ENCODE results near the gene RABL2B.
A peak's percentile ranks its signal among the peaks of the same experiment; 100 is the strongest.
"Not testable (repeated sequence)": the region's sequence is repeated elsewhere in the genome, so short reads cannot be mapped to it uniquely, and the experiment has no call there.

RABL2B gene

DNA sequence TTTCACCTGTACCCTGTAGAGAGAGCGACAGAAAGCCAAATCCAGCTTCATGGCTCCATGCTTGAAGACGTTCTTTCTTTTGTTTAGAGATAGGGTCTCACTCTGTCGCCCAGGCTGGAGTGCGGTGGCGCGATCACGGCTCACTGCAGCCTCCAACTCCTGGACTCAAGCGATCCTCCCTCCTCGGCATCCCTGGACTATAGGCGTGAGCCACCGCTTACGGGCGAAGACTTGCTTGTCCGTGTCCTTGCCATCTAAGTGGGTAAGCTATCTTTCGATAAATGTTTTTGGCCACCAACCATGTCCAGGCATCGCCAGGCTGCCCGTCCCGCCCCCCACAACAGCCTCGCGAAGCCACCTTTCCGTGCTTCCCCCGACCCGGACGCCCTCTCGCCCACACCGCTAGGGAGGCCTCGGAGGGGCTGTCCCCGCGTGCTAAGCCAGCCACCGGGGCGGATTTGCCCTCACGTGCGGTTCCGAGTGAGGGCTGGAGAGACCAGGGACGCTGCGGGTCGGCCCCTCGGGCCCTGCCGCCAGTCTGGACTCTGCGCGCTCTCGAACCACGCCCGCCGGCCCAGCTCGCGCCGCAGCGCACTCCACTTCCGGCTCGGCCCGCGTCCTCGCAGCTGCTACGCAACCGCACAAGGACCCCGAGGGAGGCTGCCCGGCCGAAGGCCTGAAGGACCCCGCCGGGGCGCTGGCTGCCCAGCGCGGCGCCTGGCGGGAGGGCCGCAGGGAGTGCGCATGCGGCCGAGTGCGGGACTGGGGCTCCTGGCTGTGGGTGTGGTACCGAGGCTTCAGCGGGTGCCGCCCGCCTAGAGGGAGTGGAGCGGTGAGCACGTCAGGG, at the start of gene RABL2B:
RABL2B (minus strand) TSS at position 604 of the 847 bp plus-strand sequence. CDS start 1,342 bp downstream, outside the sequence.
- H3K4me3 ChIP-seq, result peak within 1 kb of the TSS; percentile 58 to 71 (median 65)
- H3K27ac ChIP-seq, result peak within 1 kb of the TSS in 10 of 11 experiments; percentile 20 to 68 (median 42); a peak in 14 of 22 replicates
- not testable (repeated sequence) for H3K9me3 ChIP-seq (replicated peaks in 1 of 11); H3K36me3 ChIP-seq; H4K20me1 ChIP-seq; H3K27me3 ChIP-seq
- H3K9ac ChIP-seq, result peak within 1 kb of the TSS; percentile 63 to 78 (median 69); a peak in 21 of 22 replicates
- peak within 1 kb of the TSS; percentile 54 to 80 (median 64); a peak in 21 of 22 replicates for H3K4me2 ChIP-seq
- peaks cover 0 to 10% (median 2%) of the 10 kb centered on the region in 10 experiments; a peak in 6 of 20 replicates for H3K4me1 ChIP-seq

DNA sequence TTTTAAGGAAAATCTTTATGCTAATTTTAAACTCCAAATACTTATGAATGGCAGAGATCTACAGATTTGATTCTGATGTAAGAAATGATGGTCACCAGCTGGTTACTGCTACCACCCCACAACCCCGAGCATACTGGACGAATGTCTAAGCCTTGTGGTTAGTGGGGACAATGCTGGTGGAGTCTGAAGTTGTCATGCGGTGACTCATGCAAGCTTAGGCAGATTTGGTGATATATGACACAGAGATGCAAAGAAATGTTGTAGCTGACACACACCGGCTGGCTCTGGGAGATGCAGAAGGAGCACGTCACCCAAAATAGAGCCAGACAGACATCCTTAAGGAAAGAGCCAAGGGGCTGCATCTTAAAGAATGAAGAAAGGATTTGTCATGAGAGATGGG, 3.5 kb upstream of the RABL2B start:
- H4K20me1 ChIP-seq; H3K4me2 ChIP-seq; H3K27ac ChIP-seq; H3K4me3 ChIP-seq; H3K9ac ChIP-seq; H3K27me3 ChIP-seq; H3K9me3 ChIP-seq (replicated peaks in 1 of 11); H3K36me3 ChIP-seq: not testable (repeated sequence)
- H3K4me1 ChIP-seq, result peaks cover 0 to 10% (median 2%) of the 10 kb centered on the region in 10 experiments; a peak in 6 of 20 replicates

DNA sequence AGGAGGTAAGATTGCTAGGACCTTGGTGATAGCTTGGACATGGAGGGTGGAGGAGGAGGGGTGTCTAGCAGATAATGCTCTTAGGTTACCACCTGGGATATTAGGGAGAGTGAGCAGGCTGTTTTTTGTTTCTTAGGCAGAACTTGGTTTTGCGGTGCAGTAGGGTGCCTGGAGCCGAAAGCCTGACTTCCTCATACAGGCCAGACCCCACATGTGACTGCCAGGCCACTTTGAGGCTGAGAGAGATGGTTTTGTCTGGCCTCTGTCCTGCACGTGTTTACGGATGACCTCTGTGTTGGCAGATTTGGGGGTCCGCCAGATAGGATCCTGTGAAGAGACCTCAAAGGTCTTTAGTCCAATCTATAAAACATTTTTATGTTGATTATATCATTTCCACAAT, 1.9 kb upstream of the RABL2B start:
- Histone ChIP-seq H3K4me1 (peaks cover 0 to 10% (median 2%) of the 10 kb centered on the region in 10 experiments; a peak in 6 of 20 replicates), H3K4me2 (peak overlapping the region in 2 of 11 experiments; percentile 40 to 62; a peak in 4 of 22 replicates)
- not testable (repeated sequence) for H3K27ac ChIP-seq; H3K27me3 ChIP-seq; H3K9me3 ChIP-seq (replicated peaks in 1 of 11); H3K4me3 ChIP-seq; H3K36me3 ChIP-seq; H4K20me1 ChIP-seq; H3K9ac ChIP-seq

DNA sequence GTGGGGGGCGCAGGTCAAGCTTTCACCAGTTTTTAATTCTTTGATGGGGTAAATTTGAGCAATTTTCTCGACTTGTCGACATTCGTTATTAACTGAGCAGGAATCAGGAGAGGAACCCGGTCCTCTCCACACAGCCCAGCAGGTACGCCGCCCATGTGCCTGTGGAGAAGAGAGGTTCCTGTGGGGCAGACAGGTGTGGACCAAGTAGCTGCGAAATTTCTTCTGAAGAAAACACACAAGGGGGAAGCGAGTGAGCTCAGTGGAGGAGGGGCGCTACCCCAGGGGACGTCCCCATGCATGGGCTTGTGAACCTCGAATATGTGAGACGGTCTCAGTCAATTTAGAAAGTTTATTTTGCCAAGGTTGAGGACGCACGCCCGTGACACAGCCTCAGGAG, 442 bp upstream of the RABL2B start:
- H4K20me1 ChIP-seq; H3K36me3 ChIP-seq; H3K27me3 ChIP-seq; H3K9me3 ChIP-seq (replicated peaks in 1 of 11): not testable (repeated sequence)
- H3K4me1 ChIP-seq, result peaks cover 0 to 10% (median 2%) of the 10 kb centered on the region in 10 experiments; a peak in 6 of 20 replicates
- peak overlapping the region; percentile 58 to 71 (median 65) for H3K4me3 ChIP-seq
- peak overlapping the region in 3 of 11 experiments; percentile 20 to 42 (median 40); a peak in 3 of 22 replicates for H3K27ac ChIP-seq
- H3K9ac ChIP-seq, result peak overlapping the region; percentile 56 to 78 (median 69); a peak in 19 of 22 replicates
- H3K4me2 ChIP-seq, result peak overlapping the region; percentile 43 to 64 (median 50); a peak in 15 of 22 replicates

DNA sequence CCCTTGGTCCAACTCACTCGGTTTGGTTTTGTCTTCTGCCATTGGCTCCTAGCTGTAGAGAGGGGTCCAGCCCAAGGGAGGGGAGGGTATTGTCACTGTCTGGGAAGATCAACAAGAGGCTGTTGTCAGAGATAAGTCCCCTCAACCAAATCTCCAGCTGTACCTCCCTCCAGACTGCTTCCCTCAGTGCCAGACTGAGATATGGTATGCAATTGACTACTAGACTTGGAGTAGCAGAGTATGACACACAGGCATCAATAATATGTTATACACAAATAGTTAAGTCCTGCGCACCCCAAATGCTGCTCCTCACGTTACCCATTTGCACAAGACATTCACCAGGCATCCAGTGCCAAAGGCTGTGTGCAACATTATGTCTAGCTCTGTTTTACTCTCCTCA, 1.2 kb downstream of the RABL2B start:
- Histone ChIP-seq H3K4me2 (peak overlapping the region; percentile 40 to 60 (median 52); a peak in 12 of 22 replicates), H3K4me3 (peak overlapping the region in 1 of 10 experiments; percentile 67; a peak in 2 of 20 replicates), H3K4me1 (peaks cover 0 to 10% (median 2%) of the 10 kb centered on the region in 10 experiments; a peak in 6 of 20 replicates)

DNA sequence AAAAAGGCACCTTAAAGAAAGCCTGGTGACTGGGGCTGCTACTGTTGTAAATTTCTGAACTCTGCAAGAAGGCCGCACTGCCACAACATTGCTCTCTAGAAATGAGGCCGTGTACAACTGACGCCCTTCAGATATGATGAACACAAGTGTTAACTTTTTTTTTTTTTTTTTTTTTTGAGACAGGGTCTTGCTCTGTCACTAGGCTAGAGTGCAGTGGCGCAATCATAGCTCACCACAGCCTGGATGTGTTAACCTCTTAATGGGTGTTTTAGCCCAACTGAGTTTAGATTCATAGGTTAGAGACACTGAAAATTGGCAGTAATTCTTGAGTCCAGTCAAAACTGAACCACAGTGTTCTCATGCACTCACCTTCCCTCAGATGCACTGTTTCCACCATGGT, 3.2 kb downstream of the RABL2B start:
- H3K27ac ChIP-seq, result not testable (repeated sequence)

More for the DNA sequence above, 1.2 kb downstream of the RABL2B start:
- H4K20me1 ChIP-seq; H3K27ac ChIP-seq; H3K36me3 ChIP-seq; H3K9ac ChIP-seq; H3K9me3 ChIP-seq (replicated peaks in 1 of 11); H3K27me3 ChIP-seq: not testable (repeated sequence)

DNA sequence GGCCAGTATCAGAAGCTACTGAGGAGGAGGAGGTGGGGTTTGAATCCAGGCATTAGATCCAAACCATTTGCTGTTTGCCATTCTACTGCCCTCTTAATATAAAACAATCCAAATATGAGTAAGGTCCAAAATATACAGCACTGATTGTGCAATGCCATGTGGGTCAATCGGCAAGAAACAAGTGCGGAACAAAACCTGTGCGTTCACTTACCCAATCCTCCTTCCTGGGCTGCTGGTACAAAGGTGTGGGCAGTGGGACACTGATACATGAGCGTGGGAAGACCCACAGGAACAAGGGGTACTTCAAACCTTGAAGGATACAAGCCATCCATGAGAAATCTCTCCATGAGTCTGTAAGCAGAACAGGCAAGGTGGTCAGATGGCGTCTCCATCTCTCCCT, 5.8 kb downstream of the RABL2B start:
- H3K9ac ChIP-seq; H3K9me3 ChIP-seq (replicated peaks in 1 of 11); H3K4me3 ChIP-seq; H3K4me2 ChIP-seq; H4K20me1 ChIP-seq; H3K27ac ChIP-seq; H3K4me1 ChIP-seq; H3K27me3 ChIP-seq: not testable (repeated sequence)
- peaks cover 0 to 10% (median 2%) of the 10 kb centered on the region in 11 experiments; a peak in 7 of 22 replicates for H3K36me3 ChIP-seq

More for the DNA sequence above, 3.2 kb downstream of the RABL2B start:
- H3K36me3 ChIP-seq, result peaks cover 0 to 10% (median 2%) of the 10 kb centered on the region in 11 experiments; a peak in 7 of 22 replicates
- not testable (repeated sequence) for H3K4me3 ChIP-seq; H4K20me1 ChIP-seq; H3K4me2 ChIP-seq; H3K9ac ChIP-seq; H3K9me3 ChIP-seq (replicated peaks in 1 of 11); H3K4me1 ChIP-seq; H3K27me3 ChIP-seq

DNA sequence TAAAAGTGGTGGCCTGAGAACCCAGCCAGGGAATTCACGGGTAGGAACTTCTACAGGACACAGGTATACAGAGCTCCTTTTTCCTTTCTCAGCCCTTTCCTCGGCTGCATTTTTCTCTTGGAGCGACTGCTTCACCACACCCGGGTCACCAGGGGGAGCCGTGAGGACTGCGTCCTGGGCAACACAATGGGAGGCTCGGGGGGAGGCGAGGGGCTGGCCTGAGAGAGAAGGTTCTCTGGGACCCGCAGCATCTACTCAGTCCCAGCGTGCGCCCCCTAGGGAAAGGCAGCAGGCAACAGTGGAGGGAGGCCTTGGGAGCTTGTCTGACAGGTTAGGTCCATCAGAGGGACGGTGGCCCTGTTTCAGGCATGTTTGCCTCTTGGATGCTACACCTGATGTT, 8.3 kb downstream of the RABL2B start:
- not testable (repeated sequence) for H3K9ac ChIP-seq; H3K27ac ChIP-seq; H3K4me1 ChIP-seq; H4K20me1 ChIP-seq; H3K4me2 ChIP-seq; H3K4me3 ChIP-seq; H3K27me3 ChIP-seq; H3K9me3 ChIP-seq (replicated peaks in 1 of 11)
- peaks cover 0 to 10% (median 2%) of the 10 kb centered on the region in 11 experiments; a peak in 7 of 22 replicates for H3K36me3 ChIP-seq

DNA sequence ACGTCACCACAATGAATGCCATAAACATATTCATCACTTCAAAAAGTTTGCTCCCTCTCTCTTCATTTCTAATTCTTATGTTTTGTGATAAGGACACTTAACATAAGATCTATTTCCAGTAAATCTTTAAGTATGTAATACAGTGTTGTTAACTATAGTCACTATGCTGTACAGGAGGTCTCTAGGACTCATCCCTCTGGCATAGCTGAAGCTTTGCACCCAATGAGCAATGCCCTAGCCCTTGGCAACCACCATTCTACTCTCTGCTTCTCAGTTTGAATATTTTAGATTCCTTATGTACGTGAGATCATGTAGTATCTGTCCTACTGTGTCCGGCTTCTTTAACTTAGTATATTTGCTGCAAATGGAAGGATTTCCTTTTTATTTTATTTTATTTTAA, 19.1 kb downstream of the RABL2B start:
- not testable (repeated sequence) for H3K9me3 ChIP-seq (replicated peaks in 1 of 11); H3K4me3 ChIP-seq; H4K20me1 ChIP-seq; H3K36me3 ChIP-seq; H3K27me3 ChIP-seq; H3K27ac ChIP-seq; H3K4me2 ChIP-seq; H3K9ac ChIP-seq; H3K4me1 ChIP-seq

DNA sequence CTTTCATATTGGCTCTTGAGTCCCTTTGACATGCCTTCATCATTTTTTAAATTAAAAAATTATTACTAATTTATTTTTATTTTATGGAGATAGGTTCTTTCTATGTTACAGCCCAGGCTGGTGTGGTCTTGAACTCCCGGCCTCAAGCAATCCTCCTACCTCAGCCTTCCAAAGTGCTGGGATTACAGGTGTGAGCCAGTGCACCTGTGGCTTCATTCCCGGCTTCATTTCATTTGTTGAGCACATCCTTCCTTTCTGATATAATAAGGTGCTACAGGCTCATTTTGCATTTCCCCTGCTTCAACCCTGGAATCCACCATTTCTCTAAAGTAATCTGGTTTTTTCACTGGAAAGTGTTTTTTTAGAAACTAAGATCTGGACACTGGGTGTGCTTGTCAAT, 21.6 kb downstream of the RABL2B start:
- H4K20me1 ChIP-seq; H3K27ac ChIP-seq; H3K36me3 ChIP-seq; H3K4me3 ChIP-seq; H3K4me2 ChIP-seq; H3K9me3 ChIP-seq (replicated peaks in 1 of 11); H3K9ac ChIP-seq; H3K27me3 ChIP-seq: not testable (repeated sequence)
- peaks cover 3 to 15% (median 6%) of the 10 kb centered on the region in 10 experiments; a peak in 10 of 20 replicates for H3K4me1 ChIP-seq

DNA sequence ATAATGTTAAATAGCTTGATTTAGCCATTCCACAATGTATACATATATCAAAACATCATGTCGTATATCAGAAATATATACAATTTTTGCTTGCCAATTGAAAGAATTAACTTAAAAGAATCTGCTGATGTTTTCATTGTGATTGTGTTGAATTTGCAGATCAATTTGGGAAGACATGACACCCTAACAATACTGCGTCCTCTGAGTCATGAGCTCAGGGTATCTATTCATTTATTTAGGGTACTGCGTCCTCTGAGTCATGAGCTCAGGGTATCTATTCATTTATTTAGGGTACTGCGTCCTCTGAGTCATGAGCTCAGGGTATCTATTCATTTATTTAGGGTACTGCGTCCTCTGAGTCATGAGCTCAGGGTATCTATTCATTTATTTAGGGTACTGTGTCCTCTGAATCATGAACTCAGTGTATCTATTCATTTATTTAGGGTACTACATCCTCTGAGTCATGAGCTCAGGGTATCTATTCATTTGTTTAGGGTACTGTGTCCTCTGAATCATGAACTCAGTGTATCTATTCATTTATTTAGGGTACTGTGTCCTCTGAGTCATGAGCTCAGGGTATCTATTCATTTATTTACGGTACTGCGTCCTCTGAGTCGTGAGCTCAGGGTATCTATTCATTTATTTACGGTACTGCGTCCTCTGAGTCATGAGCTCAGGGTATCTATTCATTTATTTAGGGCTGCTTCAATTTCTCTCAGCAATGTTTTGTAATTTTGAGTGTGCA, 23.7 kb downstream of the RABL2B start:
- not testable (repeated sequence) for H3K36me3 ChIP-seq; H3K27ac ChIP-seq; H3K27me3 ChIP-seq; H4K20me1 ChIP-seq; H3K4me2 ChIP-seq; H3K9ac ChIP-seq; H3K4me3 ChIP-seq; H3K9me3 ChIP-seq (replicated peaks in 1 of 11)
- peaks cover 3 to 15% (median 6%) of the 10 kb centered on the region in 10 experiments; a peak in 11 of 20 replicates for H3K4me1 ChIP-seq

DNA sequence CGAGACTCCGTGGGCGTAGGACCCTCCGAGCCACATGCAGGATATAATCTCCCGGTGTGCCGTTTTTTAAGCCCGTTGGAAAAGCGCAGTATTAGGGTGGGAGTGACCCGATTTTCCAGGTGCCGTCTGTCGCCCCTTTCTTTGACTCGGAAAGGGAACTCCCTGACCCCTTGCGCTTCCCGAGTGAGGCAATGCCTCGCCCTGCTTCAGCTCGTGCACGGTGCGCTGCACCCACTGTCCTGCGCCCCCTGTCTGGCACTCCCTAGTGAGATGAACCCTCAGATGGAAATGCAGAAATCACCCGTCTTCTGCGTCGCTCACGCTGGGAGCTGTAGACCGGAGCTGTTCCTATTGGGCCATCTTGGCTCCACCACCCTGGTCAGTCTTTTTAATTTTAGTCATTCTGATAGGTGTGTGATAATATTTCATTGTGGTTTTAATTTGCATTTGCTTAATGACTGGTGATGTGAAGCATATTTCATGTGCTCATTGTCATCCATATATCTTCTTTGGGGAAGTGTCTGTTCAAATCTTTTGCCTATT, 26.4 kb downstream of the RABL2B start:
- peak overlapping the region; percentile 29 to 74 (median 70); a peak in 21 of 22 replicates for H3K9ac ChIP-seq
- H3K27me3 ChIP-seq; H3K9me3 ChIP-seq (replicated peaks in 1 of 11); H3K36me3 ChIP-seq; H4K20me1 ChIP-seq: not testable (repeated sequence)
- peaks cover 3 to 15% (median 6%) of the 10 kb centered on the region in 10 experiments; a peak in 11 of 20 replicates for H3K4me1 ChIP-seq
- H3K4me2 ChIP-seq, result peak overlapping the region; percentile 60 to 82 (median 76)
- peak overlapping the region; percentile 48 to 68 (median 56) for H3K4me3 ChIP-seq
- H3K27ac ChIP-seq, result peak overlapping the region in 10 of 11 experiments; percentile 27 to 76 (median 66); a peak in 15 of 22 replicates

DNA sequence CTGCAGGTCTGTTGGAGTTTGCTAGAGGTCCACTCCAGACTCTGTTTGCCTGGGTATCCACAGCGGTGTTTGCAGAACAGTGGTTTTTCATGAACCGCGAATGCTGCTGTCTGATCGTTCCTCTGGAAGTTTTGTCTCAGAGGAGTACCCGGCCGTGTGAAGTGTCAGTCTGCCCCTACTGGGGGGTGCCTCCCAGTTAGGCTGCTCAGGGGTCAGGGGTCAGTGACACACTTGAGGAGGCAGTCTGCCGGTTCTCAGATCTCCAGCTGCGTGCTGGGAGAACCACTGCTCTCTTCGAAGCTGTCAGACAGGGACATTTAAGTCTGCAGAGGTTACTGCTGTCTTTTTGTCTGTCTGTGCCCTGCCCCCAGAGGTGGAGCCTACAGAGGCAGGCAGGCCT, 27.0 kb downstream of the RABL2B start:
- Histone ChIP-seq H3K9ac (peak overlapping the region in 5 of 11 experiments; percentile 64 to 74 (median 72); a peak in 6 of 22 replicates), H3K4me1 (peaks cover 3 to 15% (median 6%) of the 10 kb centered on the region in 10 experiments; a peak in 11 of 20 replicates), H3K27ac (peak overlapping the region in 3 of 11 experiments; percentile 61 to 66 (median 65); a peak in 4 of 22 replicates), H3K4me2 (peak overlapping the region in 8 of 11 experiments; percentile 60 to 82 (median 76); a peak in 9 of 22 replicates), H3K4me3 (peak overlapping the region in 7 of 10 experiments; percentile 48 to 60 (median 55); a peak in 7 of 20 replicates)
- H3K36me3 ChIP-seq; H4K20me1 ChIP-seq; H3K9me3 ChIP-seq (replicated peaks in 1 of 11); H3K27me3 ChIP-seq: not testable (repeated sequence)
